HEK293 (cell line): ENCODE results near the gene STARD10.

Source experiments
- ZNF248 ChIP-seq: fragments of 450-650 bp; formaldehyde crosslinking; IDR thresholded peaks from 2 replicates; pipeline ENCODE4 v1.5.1; 2017; ENCODE audit warnings: missing biosample characterization, missing genetic modification characterization
- ZNF350 ChIP-seq: fragments of 450-650 bp; formaldehyde crosslinking; IDR thresholded peaks from 2 replicates; pipeline ENCODE4 v1.5.0; 2017; ENCODE audit warnings: missing biosample characterization, mild to moderate bottlenecking, missing genetic modification characterization
- ZNF514 ChIP-seq: fragments of 450-650 bp; formaldehyde crosslinking; IDR thresholded peaks from 2 replicates; pipeline ENCODE4 v1.5.1; 2016; ENCODE audit warnings: missing biosample characterization, missing genetic modification characterization
- ZNF600 ChIP-seq: fragments of 450-650 bp; formaldehyde crosslinking; IDR thresholded peaks from 2 replicates; pipeline ENCODE4 v1.5.1; 2016; ENCODE audit warnings: missing biosample characterization, missing genetic modification characterization
- ZNF660 ChIP-seq: fragments of 450-650 bp; IDR thresholded peaks from 2 replicates; pipeline ENCODE4 v1.5.1; 2018; ENCODE audit warnings: missing biosample characterization, mild to moderate bottlenecking, missing genetic modification characterization
- TF ChIP-seq, protein P1 (sequence below): fragments of 450-650 bp; formaldehyde crosslinking; IDR thresholded peaks from 2 replicates; pipeline ENCODE4 v1.5.1; 2016; ENCODE audit warnings: missing biosample characterization, missing genetic modification characterization
- TF ChIP-seq, protein P2 (sequence below): fragments of 450-650 bp; formaldehyde crosslinking; IDR thresholded peaks from 2 replicates; pipeline ENCODE4 v1.5.1; 2016; ENCODE audit warnings: missing biosample characterization, missing genetic modification characterization, low read depth
- TF ChIP-seq, protein P3 (sequence below): sonication (generic); formaldehyde crosslinking; IDR thresholded peaks from 2 replicates; pipeline ENCODE4 v1.8.1; 2022; ENCODE audit warnings: mild to moderate bottlenecking, moderate library complexity, missing genetic modification reagents

DNA sequence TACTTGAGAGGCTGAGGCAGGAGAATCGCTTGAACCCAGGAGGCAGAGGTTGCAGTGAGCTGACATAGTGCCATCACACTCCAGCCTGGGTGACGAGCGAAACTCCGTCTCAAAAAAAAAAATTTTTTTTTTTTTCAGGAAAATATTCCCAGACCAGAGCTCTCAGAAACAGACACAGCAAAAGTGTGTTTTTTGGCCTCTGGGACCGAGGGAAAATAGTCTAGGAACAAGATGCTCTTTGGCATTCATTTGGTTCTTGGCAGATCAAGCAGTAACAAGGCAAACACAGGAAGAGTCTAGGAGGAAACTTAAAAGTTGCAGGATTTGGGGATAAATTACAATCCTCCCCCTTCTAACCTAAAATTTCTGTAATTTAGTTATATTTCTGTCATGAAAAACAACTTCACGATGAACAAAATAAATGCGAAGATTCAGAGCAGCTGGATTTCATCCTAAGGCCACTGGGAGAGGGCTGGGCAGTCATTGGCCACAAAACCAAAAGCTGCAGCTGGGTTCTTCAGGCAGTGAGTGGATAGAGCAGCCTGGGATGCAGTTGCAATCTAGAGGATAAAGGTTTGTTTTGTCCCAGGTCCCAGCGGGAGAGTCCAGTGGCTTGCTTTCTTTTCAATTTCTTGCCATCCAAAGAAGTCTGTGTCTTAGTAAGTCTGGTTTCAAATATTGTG lies 40.1 kb upstream of the STARD10 start:
- TF ChIP-seq, protein P1, sequence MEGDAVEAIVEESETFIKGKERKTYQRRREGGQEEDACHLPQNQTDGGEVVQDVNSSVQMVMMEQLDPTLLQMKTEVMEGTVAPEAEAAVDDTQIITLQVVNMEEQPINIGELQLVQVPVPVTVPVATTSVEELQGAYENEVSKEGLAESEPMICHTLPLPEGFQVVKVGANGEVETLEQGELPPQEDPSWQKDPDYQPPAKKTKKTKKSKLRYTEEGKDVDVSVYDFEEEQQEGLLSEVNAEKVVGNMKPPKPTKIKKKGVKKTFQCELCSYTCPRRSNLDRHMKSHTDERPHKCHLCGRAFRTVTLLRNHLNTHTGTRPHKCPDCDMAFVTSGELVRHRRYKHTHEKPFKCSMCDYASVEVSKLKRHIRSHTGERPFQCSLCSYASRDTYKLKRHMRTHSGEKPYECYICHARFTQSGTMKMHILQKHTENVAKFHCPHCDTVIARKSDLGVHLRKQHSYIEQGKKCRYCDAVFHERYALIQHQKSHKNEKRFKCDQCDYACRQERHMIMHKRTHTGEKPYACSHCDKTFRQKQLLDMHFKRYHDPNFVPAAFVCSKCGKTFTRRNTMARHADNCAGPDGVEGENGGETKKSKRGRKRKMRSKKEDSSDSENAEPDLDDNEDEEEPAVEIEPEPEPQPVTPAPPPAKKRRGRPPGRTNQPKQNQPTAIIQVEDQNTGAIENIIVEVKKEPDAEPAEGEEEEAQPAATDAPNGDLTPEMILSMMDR (tag by site-specific recombination): no peak
- TF ChIP-seq ZNF248: no peak
- TF ChIP-seq ZNF600 (tag by site-specific recombination): no peak
- TF ChIP-seq ZNF660 (tag by site-specific recombination): no peak
- TF ChIP-seq ZNF514 (tag by site-specific recombination): no peak
- TF ChIP-seq, protein P2, sequence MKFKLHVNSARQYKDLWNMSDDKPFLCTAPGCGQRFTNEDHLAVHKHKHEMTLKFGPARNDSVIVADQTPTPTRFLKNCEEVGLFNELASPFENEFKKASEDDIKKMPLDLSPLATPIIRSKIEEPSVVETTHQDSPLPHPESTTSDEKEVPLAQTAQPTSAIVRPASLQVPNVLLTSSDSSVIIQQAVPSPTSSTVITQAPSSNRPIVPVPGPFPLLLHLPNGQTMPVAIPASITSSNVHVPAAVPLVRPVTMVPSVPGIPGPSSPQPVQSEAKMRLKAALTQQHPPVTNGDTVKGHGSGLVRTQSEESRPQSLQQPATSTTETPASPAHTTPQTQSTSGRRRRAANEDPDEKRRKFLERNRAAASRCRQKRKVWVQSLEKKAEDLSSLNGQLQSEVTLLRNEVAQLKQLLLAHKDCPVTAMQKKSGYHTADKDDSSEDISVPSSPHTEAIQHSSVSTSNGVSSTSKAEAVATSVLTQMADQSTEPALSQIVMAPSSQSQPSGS (tag by site-specific recombination): no peak
- TF ChIP-seq, protein P3, sequence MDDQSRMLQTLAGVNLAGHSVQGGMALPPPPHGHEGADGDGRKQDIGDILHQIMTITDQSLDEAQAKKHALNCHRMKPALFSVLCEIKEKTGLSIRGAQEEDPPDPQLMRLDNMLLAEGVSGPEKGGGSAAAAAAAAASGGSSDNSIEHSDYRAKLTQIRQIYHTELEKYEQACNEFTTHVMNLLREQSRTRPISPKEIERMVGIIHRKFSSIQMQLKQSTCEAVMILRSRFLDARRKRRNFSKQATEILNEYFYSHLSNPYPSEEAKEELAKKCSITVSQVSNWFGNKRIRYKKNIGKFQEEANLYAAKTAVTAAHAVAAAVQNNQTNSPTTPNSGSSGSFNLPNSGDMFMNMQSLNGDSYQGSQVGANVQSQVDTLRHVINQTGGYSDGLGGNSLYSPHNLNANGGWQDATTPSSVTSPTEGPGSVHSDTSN (CRISPR knock-in tag): no peak
- TF ChIP-seq ZNF350: no peak
